ENCODE data around the gene IFNL2. TPM values are rescaled to one million over a fixed set of nuclear protein-coding genes. Genes with fewer than 3 reads are reported as not detected.
"Not testable (repeated sequence)": the region's sequence is repeated elsewhere in the genome, so short reads cannot be mapped to it uniquely, and the experiment has no call there.

Gene IFNL2
- total and polyA plus RNA-seq, 2 of the 4 experiments (the other 2 are of a cell fraction), result not detected

DNA sequence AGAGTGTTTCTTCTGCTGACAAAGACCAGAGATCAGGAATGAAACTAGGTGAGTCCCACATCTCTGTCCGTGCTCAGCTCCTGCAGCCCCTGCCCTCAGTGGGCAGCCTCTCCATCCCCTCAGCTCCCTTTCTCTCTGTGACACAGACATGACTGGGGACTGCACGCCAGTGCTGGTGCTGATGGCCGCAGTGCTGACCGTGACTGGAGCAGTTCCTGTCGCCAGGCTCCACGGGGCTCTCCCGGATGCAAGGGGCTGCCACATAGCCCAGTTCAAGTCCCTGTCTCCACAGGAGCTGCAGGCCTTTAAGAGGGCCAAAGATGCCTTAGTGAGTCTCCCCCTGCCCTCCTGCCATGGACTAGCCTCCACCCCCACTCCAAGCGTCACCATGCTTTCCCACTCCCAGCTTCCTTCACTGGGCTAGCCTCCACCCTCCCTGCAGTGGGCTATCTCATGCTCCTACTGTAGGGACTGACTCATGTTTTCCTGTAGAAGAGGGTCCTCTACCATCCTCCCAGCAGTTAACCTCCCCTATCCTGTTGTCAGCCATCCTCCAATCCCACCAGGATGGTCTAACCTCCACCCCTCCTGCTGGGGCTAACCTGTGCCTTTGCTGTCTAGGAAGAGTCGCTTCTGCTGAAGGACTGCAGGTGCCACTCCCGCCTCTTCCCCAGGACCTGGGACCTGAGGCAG lies 481 bp downstream of the IFNL2 start:
- peaks cover 26% of the 10 kb centered on the region for H3K27me3 ChIP-seq (ENCODE audit: control insufficient read depth, insufficient read depth, low read length)
- DNase-seq; H2BK20ac ChIP-seq (ENCODE audit: low read depth, low read length); H3K4ac ChIP-seq (ENCODE audit: low read depth, low read length); H4K20me1 ChIP-seq (ENCODE audit: insufficient read depth, low read length); dilution Hi-C loops (cut with HindIII; ENCODE audit: low sequenced_read_pairs, unreplicated experiment); H3K4me3 ChIP-seq (ENCODE audit: insufficient read depth, low read depth, low read length); H3K36me3 ChIP-seq (ENCODE audit: control insufficient read depth, insufficient read depth, low read length); H3K14ac ChIP-seq (replicated peaks; ENCODE audit: low read depth, low read length); H2BK15ac ChIP-seq (ENCODE audit: low read depth, low read length); H3K9ac ChIP-seq (ENCODE audit: low read depth, low read length); H3K18ac ChIP-seq (ENCODE audit: low read depth, low read length); H2AK9ac ChIP-seq (replicated peaks; ENCODE audit: low read depth, low read length, poor library complexity); H3K9me3 ChIP-seq (ENCODE audit: control insufficient read depth, insufficient read depth, low read length); H2AFZ ChIP-seq (replicated peaks; ENCODE audit: low read length, poor library complexity); ATAC-seq (ENCODE audit: low read depth); H3K27ac ChIP-seq (ENCODE audit: insufficient read depth, low read length); in situ Hi-C loops (cut with MboI; ENCODE audit: low sequenced_read_pairs); H3K56ac ChIP-seq (ENCODE audit: extremely low read depth, insufficient read depth, low read length); H4K5ac ChIP-seq (ENCODE audit: low read depth, low read length); intact Hi-C loops (cut with micrococcal nuclease); H2BK120ac ChIP-seq (ENCODE audit: low read depth, low read length); BruUV-seq (replicated peaks); H3K4me2 ChIP-seq (ENCODE audit: low read depth, low read length); H4K91ac ChIP-seq (ENCODE audit: insufficient read depth, low read depth, low read length); H3K9me1 ChIP-seq (ENCODE audit: insufficient read depth, low read length); H4K8ac ChIP-seq (ENCODE audit: low read depth in 2 of 2, low read length in 2 of 2); POLR2A ChIA-PET (ENCODE audit: unreplicated experiment); H2BK5ac ChIP-seq (ENCODE audit: low read depth, low read length, poor library complexity, severe bottlenecking); H3K4me1 ChIP-seq (ENCODE audit: control insufficient read depth, insufficient read depth, low read length); H2AK5ac ChIP-seq (ENCODE audit: low read depth, low read length); H3K79me1 ChIP-seq (ENCODE audit: low read depth in 1 of 2, low read length in 2 of 2); H3K23ac ChIP-seq (ENCODE audit: low read depth, low read length); CTCF ChIA-PET: not testable (repeated sequence)
- no CpG with 5 or more reads among the region's 10 CpGs for WGBS, 2 experiments (ENCODE audit: extremely low coverage in 2 of 2, insufficient read length in 1 of 2)

GRCh38 chr19:39269369-39269768 lies 1.2 kb downstream of the IFNL2 start:
- H4K20me1 ChIP-seq (ENCODE audit: insufficient read depth, low read length); H3K9me1 ChIP-seq (ENCODE audit: insufficient read depth, low read length); H3K14ac ChIP-seq (replicated peaks; ENCODE audit: low read depth, low read length); H3K9me3 ChIP-seq (ENCODE audit: control insufficient read depth, insufficient read depth, low read length); H3K23ac ChIP-seq (ENCODE audit: low read depth, low read length); H3K36me3 ChIP-seq (ENCODE audit: control insufficient read depth, insufficient read depth, low read length); H3K4ac ChIP-seq (ENCODE audit: low read depth, low read length); H3K9ac ChIP-seq (ENCODE audit: low read depth, low read length); H3K27ac ChIP-seq (ENCODE audit: insufficient read depth, low read length); H2BK20ac ChIP-seq (ENCODE audit: low read depth, low read length); POLR2A ChIA-PET (ENCODE audit: unreplicated experiment); ATAC-seq (ENCODE audit: low read depth); intact Hi-C loops (cut with micrococcal nuclease); H2BK15ac ChIP-seq (ENCODE audit: low read depth, low read length); H3K4me2 ChIP-seq (ENCODE audit: low read depth, low read length); H3K56ac ChIP-seq (ENCODE audit: extremely low read depth, insufficient read depth, low read length); H2AFZ ChIP-seq (replicated peaks; ENCODE audit: low read length, poor library complexity); H2AK9ac ChIP-seq (replicated peaks; ENCODE audit: low read depth, low read length, poor library complexity); H3K18ac ChIP-seq (ENCODE audit: low read depth, low read length); CTCF ChIA-PET; H4K8ac ChIP-seq (ENCODE audit: low read depth in 2 of 2, low read length in 2 of 2); H2AK5ac ChIP-seq (ENCODE audit: low read depth, low read length); H3K4me1 ChIP-seq (ENCODE audit: control insufficient read depth, insufficient read depth, low read length); BruUV-seq (replicated peaks); DNase-seq; H2BK120ac ChIP-seq (ENCODE audit: low read depth, low read length); H4K5ac ChIP-seq (ENCODE audit: low read depth, low read length); H2BK5ac ChIP-seq (ENCODE audit: low read depth, low read length, poor library complexity, severe bottlenecking); in situ Hi-C loops (cut with MboI; ENCODE audit: low sequenced_read_pairs); dilution Hi-C loops (cut with HindIII; ENCODE audit: low sequenced_read_pairs, unreplicated experiment); H3K4me3 ChIP-seq (ENCODE audit: insufficient read depth, low read depth, low read length); H3K79me1 ChIP-seq (ENCODE audit: low read depth in 1 of 2, low read length in 2 of 2); H4K91ac ChIP-seq (ENCODE audit: insufficient read depth, low read depth, low read length): not testable (repeated sequence)
- no CpG with 5 or more reads among the region's 10 CpGs for WGBS, 2 experiments (ENCODE audit: extremely low coverage in 2 of 2, insufficient read length in 1 of 2)
- H3K27me3 ChIP-seq (ENCODE audit: control insufficient read depth, insufficient read depth, low read length), result peaks cover 19% of the 10 kb centered on the region
